ENCODE measurements around the gene MEOX2.

The MEOX2 gene

DNA sequence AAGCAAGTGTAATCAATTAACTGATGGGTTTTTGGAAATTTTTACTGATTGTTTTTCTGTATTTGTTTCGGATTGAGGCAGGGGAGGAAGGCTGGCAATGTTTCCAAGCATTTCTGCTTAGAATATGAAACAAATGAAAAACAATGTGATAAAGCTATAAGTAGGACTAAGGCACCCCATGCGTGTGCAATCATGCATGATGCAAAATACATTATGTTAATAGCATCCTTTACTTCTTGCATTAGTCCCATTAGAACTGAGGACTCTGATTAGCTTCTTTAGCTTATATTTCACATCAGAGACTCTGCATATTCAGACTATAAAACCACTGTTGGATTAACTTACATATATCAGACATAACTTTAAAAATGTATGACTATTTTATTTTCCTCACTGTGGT, 76.0 kb downstream of the MEOX2 start:
- no peak for DNase-seq (ENCODE audit: low read depth in 2 of 2)

DNA sequence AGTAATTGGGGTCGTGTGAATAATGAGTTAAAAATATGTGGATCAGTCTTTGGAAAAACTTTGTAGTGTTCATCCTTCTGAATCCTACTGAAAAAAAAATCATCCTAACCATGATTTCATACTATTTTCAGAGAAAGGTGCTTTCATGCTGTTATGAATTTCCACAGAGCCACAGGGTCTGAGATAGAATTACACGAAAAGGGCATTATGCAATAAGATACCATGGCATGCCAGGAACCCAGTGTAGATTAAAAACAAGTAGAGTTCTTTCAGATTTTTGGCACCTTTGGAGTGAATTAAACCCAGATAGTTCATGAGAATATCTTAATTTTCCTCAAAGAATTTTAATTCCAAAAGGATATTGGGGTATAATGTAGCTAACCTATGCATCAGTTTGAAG, 77.2 kb downstream of the MEOX2 start:
- no peak for DNase-seq (ENCODE audit: low read depth in 2 of 2)

DNA sequence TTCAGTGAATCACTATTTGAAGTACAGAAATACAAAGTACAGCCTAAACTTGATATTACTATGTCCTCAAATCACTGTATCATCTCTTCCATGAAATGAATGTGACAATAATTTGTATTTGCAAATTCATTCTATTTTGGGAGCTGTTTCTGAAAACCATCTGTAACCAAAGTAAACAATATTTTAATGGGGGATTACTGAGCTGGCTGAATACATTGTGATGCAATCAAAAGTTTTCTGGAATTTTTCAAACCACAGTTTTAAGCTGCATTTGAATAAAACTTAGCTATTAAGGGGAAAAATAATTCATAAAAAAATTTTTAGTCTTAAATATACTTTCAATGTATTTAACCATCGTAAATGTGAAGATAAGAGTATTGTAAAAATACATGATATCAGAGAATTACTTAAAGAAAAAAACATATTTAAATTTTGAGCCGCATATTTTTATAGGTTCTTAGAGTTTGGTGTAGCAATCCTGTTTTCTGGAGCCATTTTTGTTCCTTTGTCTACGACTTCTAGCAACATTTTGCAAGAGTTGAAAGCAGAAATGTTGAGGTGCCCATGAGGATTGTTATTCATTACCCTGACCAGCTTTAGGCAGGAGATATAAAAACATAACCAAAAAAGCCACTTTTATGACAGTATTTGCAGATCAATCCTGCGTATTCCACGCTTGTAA, 78.8 kb downstream of the MEOX2 start:
- DNase-seq (ENCODE audit: low read depth in 2 of 2), result no peak

DNA sequence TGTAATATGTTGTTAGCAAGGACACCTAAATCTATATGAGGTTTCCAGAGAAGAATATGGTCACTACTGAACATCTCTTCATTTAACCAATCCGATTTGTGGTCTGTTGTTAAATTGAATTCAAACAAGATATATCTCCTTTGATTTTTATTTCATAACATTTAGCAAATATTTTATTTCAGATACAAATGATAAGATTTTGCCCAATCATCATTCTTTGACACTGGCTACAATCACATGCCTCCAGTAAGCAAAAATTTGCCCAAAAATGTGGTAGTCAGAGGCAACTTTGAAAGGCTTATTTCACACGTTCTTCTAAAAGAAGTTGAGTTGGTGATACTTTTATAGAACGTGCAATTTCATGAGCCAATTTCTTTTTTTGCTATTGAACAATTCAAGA, 79.9 kb downstream of the MEOX2 start:
- no peak for DNase-seq (ENCODE audit: low read depth in 2 of 2)

DNA sequence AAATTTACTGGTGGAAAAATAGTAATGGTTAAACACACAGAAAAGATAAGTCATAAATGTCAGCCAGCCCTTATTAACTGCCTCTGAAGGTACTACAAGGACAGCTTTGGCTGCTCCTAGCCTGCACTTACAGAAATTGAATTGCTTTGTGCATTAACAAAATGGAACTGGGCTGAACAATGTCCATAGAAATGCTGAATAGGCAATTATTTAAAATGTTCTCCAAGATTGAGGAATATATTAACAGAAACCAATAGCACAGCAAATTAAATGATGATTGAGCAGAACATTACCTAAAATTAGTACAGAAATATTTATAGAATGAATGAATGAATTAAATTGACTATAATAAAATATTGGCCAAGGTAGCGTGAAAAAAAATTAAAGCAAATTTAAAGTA, 82.3 kb downstream of the MEOX2 start:
- no peak for DNase-seq (ENCODE audit: low read depth in 2 of 2)

DNA sequence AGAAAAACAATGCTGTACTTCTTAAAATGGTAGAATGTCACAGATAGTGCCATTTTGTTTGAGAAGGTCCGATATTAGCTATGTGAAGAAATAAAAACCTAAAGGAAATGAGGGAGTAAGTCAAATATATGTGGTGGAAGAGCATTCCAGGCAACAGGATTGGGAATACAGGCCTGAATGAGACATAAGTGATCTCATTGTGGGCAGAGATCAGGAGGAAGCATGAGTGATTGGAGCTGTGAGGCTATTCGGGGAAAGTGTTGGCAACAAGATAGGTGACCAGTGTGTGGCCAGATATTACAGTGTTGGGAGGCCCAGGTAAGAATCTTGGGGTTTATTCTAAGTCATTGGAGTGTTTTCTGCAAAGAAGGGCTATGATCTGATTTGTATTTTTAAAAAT, 83.4 kb downstream of the MEOX2 start:
- no peak for DNase-seq (ENCODE audit: low read depth in 2 of 2)

DNA sequence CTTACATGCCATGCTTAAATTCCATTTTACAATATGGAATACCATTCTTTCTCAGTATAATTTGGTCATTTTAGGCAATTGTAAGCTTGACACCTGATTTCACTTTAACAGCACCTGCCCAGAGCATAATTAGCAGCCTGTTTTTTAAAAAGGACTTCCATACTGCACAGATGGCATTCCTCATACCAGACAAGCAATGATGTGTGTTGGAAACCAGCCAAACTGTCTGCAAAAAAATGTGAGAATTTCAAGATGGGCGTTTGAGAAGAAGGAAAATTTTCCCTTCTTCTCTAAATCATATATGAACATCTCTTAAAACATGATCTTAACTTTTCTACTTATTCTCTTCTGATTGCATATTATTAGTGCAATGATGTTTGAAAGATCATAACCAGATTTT, 84.2 kb downstream of the MEOX2 start:
- no peak for DNase-seq (ENCODE audit: low read depth in 2 of 2)

DNA sequence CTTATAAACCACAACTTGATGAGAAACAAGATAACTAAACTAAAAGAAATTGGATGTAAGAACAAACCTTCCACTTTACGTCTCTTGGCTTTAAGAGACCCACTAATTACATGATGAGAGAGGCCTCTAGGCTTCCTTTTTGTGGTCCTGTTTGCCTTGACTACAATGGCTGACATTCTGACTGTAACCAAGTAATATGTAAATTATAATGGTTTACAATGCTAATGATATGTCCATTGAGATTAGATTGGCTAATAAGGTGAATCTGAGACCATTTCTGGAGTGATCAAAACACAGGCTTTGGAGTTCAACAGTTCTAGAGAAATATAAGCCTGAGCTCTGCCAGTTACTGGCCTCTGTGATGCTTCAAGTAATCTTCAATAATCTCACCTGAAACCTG, 85.3 kb downstream of the MEOX2 start:
- DNase-seq (ENCODE audit: low read depth in 2 of 2), result no peak

DNA sequence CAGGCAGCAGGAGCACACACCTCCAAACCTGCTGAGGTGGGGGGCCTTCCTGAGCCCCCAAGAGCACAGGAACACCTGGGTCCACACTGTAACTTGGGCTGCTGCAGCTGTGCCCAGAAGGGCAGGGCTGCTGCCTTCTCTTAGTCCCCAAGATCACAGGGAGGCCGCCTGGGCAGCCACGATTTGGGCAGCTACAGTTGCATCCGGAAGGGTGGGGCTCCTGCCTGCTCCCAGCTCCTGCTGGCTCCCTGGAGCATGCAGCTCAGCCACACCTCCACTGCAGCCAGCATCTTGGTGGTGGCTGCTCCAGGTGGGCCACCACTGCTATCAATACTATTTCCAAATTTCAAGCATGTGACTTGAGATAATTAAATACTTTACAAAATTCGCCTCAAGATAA, 86.2 kb downstream of the MEOX2 start:
- no peak for DNase-seq (ENCODE audit: low read depth in 2 of 2)

DNA sequence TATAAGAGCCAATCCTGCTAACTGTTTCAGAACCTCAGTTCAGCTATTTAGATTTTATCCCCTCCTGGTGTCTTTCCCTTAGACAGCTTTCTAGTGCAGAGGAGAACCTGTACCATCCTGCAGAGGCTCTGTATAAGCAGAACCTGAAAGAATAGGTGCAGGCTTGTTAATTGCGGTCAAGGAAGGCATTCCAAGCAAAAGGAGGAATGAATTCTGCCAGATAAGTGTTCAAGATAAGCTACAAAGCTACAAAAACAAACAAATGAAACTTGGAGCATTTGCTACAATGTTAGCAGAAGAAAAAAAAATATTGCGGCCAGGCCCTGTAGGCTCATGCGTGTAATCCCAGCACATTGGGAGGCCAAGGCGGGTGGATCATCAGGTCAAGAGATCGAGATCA, 92.0 kb downstream of the MEOX2 start:
- DNase-seq (ENCODE audit: low read depth in 2 of 2), result no peak

DNA sequence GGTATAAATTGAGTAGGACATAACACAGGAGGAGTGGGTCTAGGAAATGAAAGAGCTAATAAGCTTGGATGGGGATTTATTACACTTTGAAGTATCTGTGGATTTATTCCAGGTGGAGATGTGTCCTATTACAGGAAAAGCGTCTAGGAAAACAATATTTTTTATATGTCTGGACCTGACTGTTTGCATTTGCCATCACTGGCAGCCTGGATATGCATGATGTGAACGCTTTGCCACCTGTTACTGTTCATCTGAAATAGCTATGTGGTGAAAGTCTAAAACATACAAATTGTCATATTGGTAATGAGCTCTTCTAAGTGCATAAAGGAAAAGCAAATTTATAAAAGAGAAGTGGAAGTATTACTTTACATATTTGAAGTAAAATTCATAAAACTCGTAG, 93.1 kb downstream of the MEOX2 start:
- no peak for DNase-seq (ENCODE audit: low read depth in 2 of 2)

DNA sequence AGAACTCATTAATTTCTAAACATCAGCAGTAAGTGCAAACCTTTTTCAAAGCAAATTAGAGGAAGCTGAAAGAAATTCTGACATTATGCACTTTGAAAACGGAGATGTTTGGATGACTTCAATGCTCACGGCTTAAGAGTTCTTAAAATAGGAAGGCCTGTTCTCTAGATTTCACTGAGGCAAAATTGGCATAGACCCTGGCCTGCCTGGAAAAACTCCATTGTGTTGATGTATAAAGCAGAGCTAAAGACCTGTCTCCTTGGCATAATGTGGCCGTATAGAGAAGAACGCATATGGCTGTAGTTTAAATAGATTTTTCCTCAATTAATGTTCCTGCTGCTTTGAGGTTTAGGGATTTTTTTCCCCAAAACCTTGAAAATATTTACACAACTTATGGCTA, 100.2 kb downstream of the MEOX2 start:
- DNase-seq (ENCODE audit: low read depth in 2 of 2), result no peak

DNA sequence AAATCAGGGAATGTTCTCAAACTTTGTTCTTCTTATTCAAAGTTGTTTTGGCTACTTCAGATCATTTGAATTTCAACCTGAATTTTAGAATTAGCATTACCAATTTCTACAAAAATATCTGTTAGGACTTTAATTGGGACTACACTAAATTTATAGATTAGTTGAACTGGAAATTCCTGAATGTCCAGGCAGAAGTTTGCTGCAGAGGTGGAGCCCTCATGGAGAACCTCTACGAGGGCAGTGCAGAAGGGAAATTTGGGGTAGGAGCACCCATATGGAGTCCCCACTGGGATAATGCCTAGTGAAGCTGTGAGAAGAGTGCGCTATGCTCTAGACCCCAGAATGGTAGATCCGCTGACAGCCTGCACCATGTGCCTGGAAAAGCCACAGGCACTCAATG, 101.9 kb downstream of the MEOX2 start:
- no peak for DNase-seq (ENCODE audit: low read depth in 2 of 2)

DNA sequence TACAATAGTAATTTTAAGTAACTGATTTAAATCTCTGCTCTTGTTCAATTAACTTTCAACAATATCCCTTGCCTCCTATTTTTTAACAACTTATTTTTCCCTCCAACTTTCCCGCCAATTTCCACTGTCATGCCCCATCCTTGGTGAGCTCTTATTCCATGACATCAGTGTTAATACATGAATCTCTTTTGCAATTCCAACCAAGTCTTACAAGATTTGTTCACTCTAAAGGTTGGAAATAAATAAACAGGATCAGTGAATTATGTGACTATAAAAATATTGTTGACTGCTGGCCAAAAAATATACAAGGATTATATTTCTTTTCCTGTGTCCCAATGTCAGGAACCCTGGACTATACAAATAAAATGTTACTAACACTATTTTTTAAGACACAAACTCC, 103.7 kb downstream of the MEOX2 start:
- no peak for DNase-seq (ENCODE audit: low read depth in 2 of 2)

DNA sequence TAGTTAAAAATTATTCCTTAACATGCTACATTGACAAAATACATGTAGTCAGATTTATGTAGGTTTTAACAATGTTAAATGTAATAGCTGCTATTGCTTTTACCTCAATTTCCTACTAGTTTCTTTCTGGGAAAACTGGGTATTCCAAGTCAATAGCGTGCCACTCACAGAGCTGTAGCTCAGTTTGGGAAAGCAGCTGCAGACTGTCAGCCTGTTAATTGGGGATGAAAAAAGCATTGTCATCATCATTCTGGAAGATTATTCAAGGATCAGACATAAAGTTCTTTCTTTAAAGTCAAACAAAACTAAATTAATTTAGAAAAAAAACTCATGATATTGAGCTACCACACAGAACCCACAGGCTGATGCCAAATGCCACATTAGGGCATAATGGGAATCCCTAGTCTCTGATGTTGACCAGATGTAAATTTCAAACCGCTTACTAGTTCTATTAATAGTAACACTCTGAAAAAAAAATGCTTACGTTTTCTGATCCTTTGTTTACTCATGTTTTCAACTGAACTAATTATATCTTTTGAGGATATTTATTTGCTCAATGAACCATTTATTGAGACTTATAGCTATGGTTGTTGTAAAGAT, 105.0 kb downstream of the MEOX2 start:
- DNase-seq (ENCODE audit: low read depth in 2 of 2), result no peak

DNA sequence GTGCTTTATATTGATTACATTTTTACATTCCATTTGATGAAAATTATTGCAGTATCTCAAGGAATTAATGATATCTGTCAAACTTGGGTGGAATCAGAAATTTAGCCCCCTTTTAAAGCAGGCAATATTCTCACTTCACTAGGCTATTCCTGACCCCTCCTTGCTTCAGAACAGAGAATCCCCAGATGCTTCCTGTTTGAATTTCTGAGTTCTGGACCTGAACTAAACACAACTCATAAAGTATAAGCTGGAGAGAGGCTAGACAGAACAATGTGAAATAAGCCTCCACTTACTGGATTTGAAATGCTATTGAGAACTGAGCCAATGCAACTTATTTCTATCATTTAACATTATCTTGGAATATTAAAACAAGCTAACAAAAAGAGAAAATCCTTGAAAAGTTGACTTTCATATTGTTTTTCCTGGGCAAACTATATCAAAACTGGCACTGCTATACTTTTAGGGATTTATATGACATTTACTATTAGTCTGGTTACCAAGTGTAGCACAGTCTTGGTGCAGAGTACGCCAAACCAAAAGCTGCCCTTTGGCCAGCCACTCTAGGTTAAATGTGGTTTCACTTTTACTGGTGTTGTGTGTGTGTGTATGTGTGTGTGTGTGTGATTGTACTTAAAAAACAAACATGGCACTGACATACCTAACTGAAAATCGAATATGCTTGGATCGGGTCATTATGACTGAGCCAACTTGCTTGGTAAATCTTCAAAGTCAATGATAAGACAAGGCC, 105.7 kb downstream of the MEOX2 start:
- no peak for DNase-seq (ENCODE audit: low read depth in 2 of 2)

DNA sequence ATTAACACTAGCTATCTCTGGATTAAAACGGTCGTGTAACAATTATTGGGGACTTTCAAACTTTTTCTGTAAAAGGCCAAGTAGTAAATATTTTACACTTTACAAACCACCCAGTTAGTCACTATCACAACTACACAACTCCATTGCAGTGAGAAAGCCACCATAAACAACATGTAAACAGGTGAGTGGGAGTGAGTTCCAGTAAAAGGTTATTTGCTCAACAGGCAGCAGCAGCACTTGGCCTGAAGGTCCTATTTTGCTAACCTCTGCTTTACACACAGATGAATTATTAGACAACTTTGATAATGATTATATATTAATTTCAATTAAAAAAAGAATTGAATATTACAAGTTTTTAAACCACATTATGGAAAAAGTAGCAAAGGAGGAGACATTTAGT, 108.9 kb downstream of the MEOX2 start:
- no peak for DNase-seq (ENCODE audit: low read depth in 2 of 2)

DNA sequence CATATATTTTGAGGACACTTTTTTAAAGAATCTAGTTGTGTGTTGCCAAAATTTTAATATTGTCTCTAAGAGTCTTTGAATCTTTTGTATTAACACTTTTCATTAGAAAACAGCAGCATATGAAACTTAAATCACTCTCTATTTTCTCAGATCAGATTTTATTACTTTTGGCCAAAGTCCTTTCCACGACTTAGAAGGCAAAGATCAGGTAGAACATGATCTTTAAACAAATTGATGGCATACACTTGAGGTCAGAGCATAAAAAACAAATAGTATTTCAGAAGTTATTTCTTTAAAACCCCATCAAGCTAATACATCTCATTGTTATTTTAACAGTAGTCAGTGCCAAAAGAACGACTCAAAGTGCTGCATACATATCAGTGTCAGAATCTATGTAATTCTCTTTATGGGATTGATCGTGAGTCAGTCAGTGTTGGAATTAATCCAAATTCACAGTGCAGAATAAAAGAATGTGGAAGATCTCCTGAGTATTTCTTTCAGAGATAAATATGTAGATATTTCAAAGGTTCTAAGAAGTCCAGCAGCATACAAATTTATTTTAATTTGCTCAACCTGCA, 115.1 kb downstream of the MEOX2 start:
- DNase-seq (ENCODE audit: low read depth in 2 of 2), result no peak

DNA sequence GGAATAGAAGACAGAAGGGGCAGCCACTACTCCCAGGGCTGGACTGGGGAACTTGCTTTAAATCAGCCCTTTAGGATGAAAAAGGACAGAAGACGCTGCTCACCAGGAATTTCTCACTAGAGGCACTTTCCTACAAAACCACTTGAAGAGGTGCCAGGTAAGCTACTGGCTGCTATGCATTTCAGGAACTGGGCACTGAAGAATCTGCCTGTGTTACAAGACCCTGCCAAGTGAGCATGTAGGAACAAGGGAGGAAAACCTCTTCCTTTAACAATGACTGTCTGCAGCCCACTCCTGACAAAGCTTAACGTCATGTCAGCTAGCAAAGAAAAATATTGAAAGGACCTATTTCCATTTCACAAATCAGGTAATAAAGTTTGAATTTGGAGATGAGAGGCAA, 118.8 kb downstream of the MEOX2 start:
- DNase-seq (ENCODE audit: low read depth in 2 of 2), result no peak

DNA sequence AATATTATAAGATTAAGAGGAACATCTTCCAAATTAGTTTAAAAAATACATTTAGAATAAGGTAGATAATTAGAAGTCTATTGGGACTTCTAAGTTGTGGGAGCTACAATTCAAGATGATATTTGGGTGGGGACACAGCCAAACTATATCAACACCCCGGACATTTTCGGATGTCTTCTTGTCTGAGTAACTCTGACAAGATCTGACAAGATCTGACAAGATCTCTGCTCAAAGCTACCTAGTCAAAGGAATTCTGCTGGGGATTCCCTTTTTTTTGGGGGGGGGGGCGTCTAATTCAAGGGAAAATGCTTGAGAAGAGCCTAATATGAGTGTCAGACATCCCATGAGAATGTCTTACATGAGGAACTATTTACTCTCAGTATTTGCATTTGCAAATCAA, 119.4 kb downstream of the MEOX2 start:
- no peak for DNase-seq (ENCODE audit: low read depth in 2 of 2)

DNA sequence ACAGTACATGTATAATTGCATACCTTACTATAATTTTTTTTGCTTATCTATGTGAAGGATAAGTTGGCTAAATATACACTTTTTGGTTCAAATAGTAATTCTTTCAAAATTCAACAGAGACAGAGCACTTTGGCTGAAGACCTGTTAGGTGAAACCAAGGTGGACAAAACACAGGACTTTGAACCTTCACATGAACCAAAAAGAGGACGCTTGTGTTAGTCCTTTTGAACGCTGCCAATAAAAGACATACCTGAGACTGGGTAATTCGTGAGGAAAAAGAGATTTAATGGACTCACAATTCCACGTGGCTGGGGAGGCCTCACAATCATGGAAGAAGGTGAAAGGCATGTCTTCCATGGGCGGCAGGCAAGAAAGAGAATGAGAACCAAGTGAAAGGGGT, 120.0 kb downstream of the MEOX2 start:
- DNase-seq (ENCODE audit: low read depth in 2 of 2), result no peak

DNA sequence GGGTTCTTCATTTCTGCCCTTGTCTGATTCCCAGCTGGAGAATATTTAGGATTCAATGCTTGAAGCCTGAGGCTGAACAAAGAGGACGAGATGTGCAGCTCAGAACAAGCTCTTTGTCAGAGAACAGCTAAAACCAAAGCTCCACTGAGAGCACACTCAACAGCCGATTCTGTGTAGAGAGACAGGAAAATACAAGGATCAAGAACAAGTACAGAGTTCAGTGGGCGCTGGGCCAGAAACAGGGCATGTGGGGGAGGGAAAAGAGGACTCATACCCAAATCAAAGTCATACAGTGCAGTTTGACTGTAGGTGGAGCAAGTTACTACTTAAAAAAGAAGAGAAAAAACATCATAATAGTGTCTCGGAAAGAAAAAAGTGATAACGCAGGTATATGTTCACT, 124.6 kb downstream of the MEOX2 start, which contains the start of gene AGMO:
TSS of gene AGMO (minus strand) at position 181 of the 400 bp plus-strand sequence.
- no peak for DNase-seq (ENCODE audit: low read depth in 2 of 2)
